ENCODE results near the gene NRL.

NRL gene

DNA sequence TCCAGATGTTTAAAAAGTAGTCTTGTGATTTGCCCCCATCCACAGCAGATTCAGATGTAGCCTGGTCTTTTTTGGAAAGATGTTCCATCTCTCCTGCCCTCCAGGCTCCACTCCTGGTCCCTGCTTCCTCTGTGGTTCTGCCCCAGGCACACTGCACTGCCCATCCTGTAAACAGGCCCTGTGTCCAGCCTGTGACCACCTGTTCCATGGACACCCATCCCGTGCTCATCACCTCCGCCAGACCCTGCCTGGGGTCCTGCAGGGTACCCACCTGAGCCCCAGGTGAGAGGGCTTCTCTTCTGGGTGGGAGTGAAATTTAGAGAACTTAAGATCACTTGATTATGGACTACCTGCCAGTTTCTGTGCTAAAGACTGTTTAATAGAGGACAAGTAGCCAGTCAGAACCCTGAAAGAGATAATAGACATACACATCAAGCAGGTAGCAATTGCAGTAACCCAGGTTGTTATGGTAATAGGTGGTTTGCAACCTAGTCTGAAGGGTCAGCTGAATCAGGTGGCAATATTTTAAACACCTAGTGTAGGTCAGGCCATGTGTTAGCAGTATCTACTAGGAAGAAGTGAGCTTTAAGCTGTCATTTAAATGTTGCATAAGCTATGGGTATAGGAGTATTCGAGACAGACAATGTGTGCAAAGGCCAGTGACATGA is 34.7 kb upstream of the NRL start:
- DNase-seq (ENCODE audit: low spot score in 2 of 2), result no peak
- no peak overlapping the region for H3K27ac Mint-ChIP-seq
- H3K36me3 Mint-ChIP-seq, result peaks cover 14% of the 10 kb centered on the region
- H3K27me3 Mint-ChIP-seq, result no peaks in the 10 kb centered on the region
- no peaks in the 10 kb centered on the region for H3K9me3 Mint-ChIP-seq
- ATAC-seq (ENCODE audit: low read depth), result no peak
- H3K4me1 Mint-ChIP-seq, result peaks cover 37% of the 10 kb centered on the region
- peak overlapping the region; percentile 14 for H3K4me3 Mint-ChIP-seq

GRCh38 chr14:24147761-24148428 is 33.1 kb upstream of the NRL start:
- DNase-seq (ENCODE audit: low spot score in 2 of 2) (no peak), ATAC-seq (ENCODE audit: low read depth) (no peak)
- Mint-ChIP-seq H3K27me3 (no peaks in the 10 kb centered on the region), H3K4me1 (peaks cover 43% of the 10 kb centered on the region), H3K27ac (peak overlapping the region; percentile 89), H3K36me3 (peaks cover 22% of the 10 kb centered on the region), H3K4me3 (peak overlapping the region; percentile 99), H3K9me3 (no peaks in the 10 kb centered on the region)

GRCh38 chr14:24146978-24147760 is 32.4 kb upstream of the NRL start, which contains the start of gene RNF31:
Gene RNF31, plus strand, starts transcription at chr14:24147498. Its CDS starts 201 bp downstream, at chr14:24147699.
- ATAC-seq (ENCODE audit: low read depth) (peak; percentile 83), DNase-seq (ENCODE audit: low spot score in 2 of 2) (peak; percentile 90 to 95)
- H3K4me3 Mint-ChIP-seq, result peak within 1 kb of the TSS; percentile 99
- peak within 1 kb of the TSS; percentile 89 for H3K27ac Mint-ChIP-seq
- H3K9me3 Mint-ChIP-seq, result no peaks in the 10 kb centered on the region
- H3K36me3 Mint-ChIP-seq, result peaks cover 25% of the 10 kb centered on the region
- peaks cover 47% of the 10 kb centered on the region for H3K4me1 Mint-ChIP-seq
- no peaks in the 10 kb centered on the region for H3K27me3 Mint-ChIP-seq

DNA sequence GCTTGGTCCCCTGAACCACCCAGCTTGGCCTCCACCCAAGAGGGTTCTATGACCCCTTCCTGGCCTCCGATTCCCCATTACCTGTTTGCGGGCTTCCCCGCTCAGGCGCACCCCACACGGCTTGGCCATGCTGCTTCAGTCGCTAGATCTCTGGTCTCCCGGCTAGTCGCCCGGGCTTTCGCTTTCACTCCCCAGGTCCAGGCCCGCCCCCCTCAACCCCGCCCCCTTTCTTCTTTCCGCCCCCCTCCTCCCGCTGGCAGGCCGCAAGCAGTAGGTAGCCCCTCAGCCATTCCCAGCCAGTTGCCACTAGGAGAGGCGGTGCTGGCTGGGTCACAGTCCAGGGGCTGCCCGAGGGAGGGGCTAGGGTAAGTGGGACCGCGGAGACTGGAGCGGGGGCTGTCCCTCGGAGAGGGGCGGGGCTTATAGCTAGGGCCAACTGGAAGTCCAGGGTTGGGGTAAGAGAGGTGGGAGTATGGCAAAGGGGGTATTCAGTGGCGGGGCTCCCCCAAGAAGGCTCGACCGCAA is 31.8 kb upstream of the NRL start, which contains the start of gene PSME2:
Gene PSME2 (minus strand): TSS at position 158 of the 525 bp plus-strand sequence. CDS start 29 bp downstream, at position 129.
- Mint-ChIP-seq H3K27me3 (no peaks in the 10 kb centered on the region), H3K4me1 (peaks cover 51% of the 10 kb centered on the region), H3K27ac (peak within 1 kb of the TSS; percentile 89), H3K36me3 (peaks cover 22% of the 10 kb centered on the region), H3K4me3 (peak within 1 kb of the TSS; percentile 99), H3K9me3 (no peaks in the 10 kb centered on the region)
- ATAC-seq (ENCODE audit: low read depth) (peak; percentile 59), DNase-seq (ENCODE audit: low spot score in 2 of 2) (peak in 1 of 2 donors; percentile 83)

GRCh38 chr14:24145690-24146452 is 31.1 kb upstream of the NRL start:
- peak overlapping the region; percentile 99 for H3K4me3 Mint-ChIP-seq
- DNase-seq (ENCODE audit: low spot score in 2 of 2) (no peak), ATAC-seq (ENCODE audit: low read depth) (no peak)
- peaks cover 51% of the 10 kb centered on the region for H3K4me1 Mint-ChIP-seq
- peak overlapping the region; percentile 89 for H3K27ac Mint-ChIP-seq
- H3K27me3 Mint-ChIP-seq, result no peaks in the 10 kb centered on the region
- H3K9me3 Mint-ChIP-seq, result no peaks in the 10 kb centered on the region
- peaks cover 19% of the 10 kb centered on the region for H3K36me3 Mint-ChIP-seq

DNA sequence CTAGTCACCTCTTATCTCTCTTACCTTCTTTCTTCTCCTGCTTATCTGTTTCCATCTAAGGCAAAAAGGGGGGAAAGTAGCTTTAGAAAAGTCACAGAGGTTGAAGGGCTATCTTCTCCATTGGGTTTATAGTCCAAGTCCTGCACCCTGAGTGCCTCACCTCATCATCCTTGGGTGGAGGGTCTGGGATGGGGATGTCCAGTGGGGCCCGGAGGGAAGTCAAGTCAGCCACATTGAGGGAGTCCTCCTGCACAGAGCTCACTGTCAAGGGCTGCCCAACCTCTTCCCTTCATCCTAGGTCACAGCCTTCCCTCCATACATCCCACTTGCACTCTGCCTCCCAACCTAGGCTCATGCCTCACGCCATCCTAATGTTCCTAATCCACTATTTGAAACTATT is 30.5 kb upstream of the NRL start:
- peaks cover 52% of the 10 kb centered on the region for H3K4me1 Mint-ChIP-seq
- no peaks in the 10 kb centered on the region for H3K9me3 Mint-ChIP-seq
- ATAC-seq (ENCODE audit: low read depth), result no peak
- peaks cover 14% of the 10 kb centered on the region for H3K36me3 Mint-ChIP-seq
- no peak for DNase-seq (ENCODE audit: low spot score in 2 of 2)
- no peaks in the 10 kb centered on the region for H3K27me3 Mint-ChIP-seq
- H3K4me3 Mint-ChIP-seq, result peak overlapping the region; percentile 99
- peak overlapping the region; percentile 89 for H3K27ac Mint-ChIP-seq

- no peak for DNase-seq (ENCODE audit: low spot score in 2 of 2)
- H3K9me3 Mint-ChIP-seq, result no peaks in the 10 kb centered on the region
- H3K27ac Mint-ChIP-seq, result peak overlapping the region; percentile 17
- H3K4me3 Mint-ChIP-seq, result peak overlapping the region; percentile 5
- ATAC-seq (ENCODE audit: low read depth), result no peak
- peaks cover 16% of the 10 kb centered on the region for H3K36me3 Mint-ChIP-seq
- H3K27me3 Mint-ChIP-seq, result no peaks in the 10 kb centered on the region
- H3K4me1 Mint-ChIP-seq, result peaks cover 51% of the 10 kb centered on the region
Observed at GRCh38 chr14:24144451-24144850, 29.7 kb upstream of the NRL start.

GRCh38 chr14:24143511-24143910 is 28.8 kb upstream of the NRL start:
- Mint-ChIP-seq H3K4me1 (peaks cover 52% of the 10 kb centered on the region), H3K9me3 (no peaks in the 10 kb centered on the region), H3K27me3 (no peaks in the 10 kb centered on the region), H3K27ac (no peak overlapping the region), H3K36me3 (peaks cover 24% of the 10 kb centered on the region), H3K4me3 (no peak overlapping the region)
- DNase-seq (ENCODE audit: low spot score in 2 of 2) (no peak), ATAC-seq (ENCODE audit: low read depth) (no peak)

- Mint-ChIP-seq H3K9me3 (no peaks in the 10 kb centered on the region), H3K36me3 (peaks cover 31% of the 10 kb centered on the region), H3K4me1 (peaks cover 53% of the 10 kb centered on the region), H3K27ac (peak within 1 kb of the TSS; percentile 85), H3K4me3 (peak within 1 kb of the TSS; percentile 87), H3K27me3 (no peaks in the 10 kb centered on the region)
- DNase-seq (ENCODE audit: low spot score in 2 of 2) (peak; percentile 89 to 97), ATAC-seq (ENCODE audit: low read depth) (peak; percentile 87)
Observed at GRCh38 chr14:24141097-24141880, 26.5 kb upstream of the NRL start, which contains the start of gene EMC9. Gene EMC9, minus strand, starts transcription at chr14:24141591. Its CDS starts 287 bp downstream, at chr14:24141304.

GRCh38 chr14:24139272-24139934 is 24.7 kb upstream of the NRL start:
- no peak for DNase-seq (ENCODE audit: low spot score in 2 of 2)
- Mint-ChIP-seq H3K9me3 (no peaks in the 10 kb centered on the region), H3K4me1 (peaks cover 46% of the 10 kb centered on the region), H3K4me3 (peak overlapping the region; percentile 41), H3K27ac (peak overlapping the region; percentile 22), H3K27me3 (no peaks in the 10 kb centered on the region), H3K36me3 (peaks cover 27% of the 10 kb centered on the region)
- no peak for ATAC-seq (ENCODE audit: low read depth)

DNA sequence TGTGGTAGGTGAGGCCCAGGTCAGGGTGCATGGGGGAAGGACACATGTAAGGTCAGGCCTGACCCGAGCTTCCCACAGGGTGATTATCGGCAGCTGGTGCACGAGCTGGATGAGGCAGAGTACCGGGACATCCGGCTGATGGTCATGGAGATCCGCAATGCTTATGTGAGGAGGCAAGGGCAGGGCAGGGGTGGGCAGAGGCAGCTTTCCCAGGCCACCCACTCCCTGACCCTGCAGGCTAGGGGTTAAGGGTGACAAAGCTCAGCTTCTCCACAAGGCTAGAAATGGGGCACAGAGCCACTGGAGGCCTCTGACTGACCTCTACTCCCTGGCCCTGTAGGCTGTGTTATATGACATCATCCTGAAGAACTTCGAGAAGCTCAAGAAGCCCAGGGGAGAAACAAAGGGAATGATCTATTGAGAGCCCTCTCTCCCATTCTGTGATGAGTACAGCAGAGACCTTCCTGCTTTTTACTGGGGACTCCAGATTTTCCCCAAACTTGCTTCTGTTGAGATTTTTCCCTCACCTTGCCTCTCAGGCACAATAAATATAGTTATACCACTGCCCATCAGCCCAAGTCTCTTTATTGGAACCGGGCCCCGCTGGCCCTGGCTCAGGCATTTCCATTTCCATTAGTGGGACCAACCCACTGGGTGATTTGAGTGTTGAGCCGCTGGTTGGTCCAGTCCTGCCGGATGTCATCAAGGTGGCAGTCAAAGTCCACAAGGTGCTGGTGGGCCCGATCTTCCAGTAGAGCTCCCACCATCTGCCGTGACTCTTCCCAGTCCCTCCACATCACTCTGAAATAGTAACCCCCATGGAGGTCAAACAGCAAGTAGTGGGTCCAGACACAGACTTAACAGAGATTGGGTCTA is 23.9 kb upstream of the NRL start:
- H3K4me3 Mint-ChIP-seq, result peak overlapping the region; percentile 41
- H3K27ac Mint-ChIP-seq, result peak overlapping the region; percentile 22
- H3K9me3 Mint-ChIP-seq, result no peaks in the 10 kb centered on the region
- no peaks in the 10 kb centered on the region for H3K27me3 Mint-ChIP-seq
- DNase-seq (ENCODE audit: low spot score in 2 of 2) (no peak), ATAC-seq (ENCODE audit: low read depth) (no peak)
- H3K4me1 Mint-ChIP-seq, result peaks cover 43% of the 10 kb centered on the region
- H3K36me3 Mint-ChIP-seq, result peaks cover 24% of the 10 kb centered on the region
